ENCODE measurements around the gene DOCK4. TPM values are rescaled to one million over a fixed set of nuclear protein-coding genes. Genes with fewer than 3 reads are reported as not detected.
"Not testable (repeated sequence)": the region's sequence is repeated elsewhere in the genome, so short reads cannot be mapped to it uniquely, and the experiment has no call there.

The DOCK4 gene
- total and polyA plus RNA-seq, 2 donors from 2014 or later = 3.2 to 38.9 TPM

- no peaks in the 10 kb centered on the region for H3K36me3 ChIP-seq (ENCODE audit: control insufficient read depth in 2 of 3, insufficient read depth in 3 of 3, low read length in 3 of 3)
- no peaks in the 10 kb centered on the region for H3K9me3 ChIP-seq (ENCODE audit: control insufficient read depth in 2 of 3, insufficient read depth in 1 of 3, low read length in 3 of 3)
- FAIRE-seq (no peak), DNase-seq (peak in 3 of 5 donors; percentile 19 to 68 (median 54))
- H3K27ac ChIP-seq (ENCODE audit: low read depth in 2 of 2, low read length in 2 of 2) = peak overlapping the region; percentile 38 to 58
- H3K4me3 ChIP-seq (ENCODE audit: low read length in 3 of 3) = no peak overlapping the region
- TF ChIP-seq CTCF (IDR thresholded peaks at IDR 0.05; ENCODE audit: borderline replicate concordance, extremely low read depth, insufficient read depth) = no peak
- H3K9ac ChIP-seq (ENCODE audit: low read length in 3 of 3) = no peak overlapping the region
- H3K27me3 ChIP-seq (ENCODE audit: control insufficient read depth, insufficient read depth, low read length) = no peaks in the 10 kb centered on the region
- intact Hi-C loops (cut with DNase I) = no loop called here
- peaks cover 0 to 2% (median 0%) of the 10 kb centered on the region in 3 donors for H3K4me1 ChIP-seq (ENCODE audit: control insufficient read depth in 2 of 3, insufficient read depth in 2 of 3, low read depth in 1 of 3, low read length in 3 of 3)
Measured at GRCh38 chr7:112130729-112131410, 75.3 kb downstream of the DOCK4 start.

- intact Hi-C loops (cut with DNase I) = no loop called here
- no peaks in the 10 kb centered on the region for H3K9me3 ChIP-seq (ENCODE audit: control insufficient read depth in 2 of 3, insufficient read depth in 1 of 3, low read length in 3 of 3)
- H3K36me3 ChIP-seq (ENCODE audit: control insufficient read depth in 2 of 3, insufficient read depth in 3 of 3, low read length in 3 of 3) = no peaks in the 10 kb centered on the region
- H3K9ac ChIP-seq (ENCODE audit: low read length in 3 of 3) = no peak overlapping the region
- H3K27ac ChIP-seq (ENCODE audit: low read depth in 2 of 2, low read length in 2 of 2) = peak overlapping the region; percentile 33 to 35
- no peak for TF ChIP-seq CTCF (IDR thresholded peaks at IDR 0.05; ENCODE audit: borderline replicate concordance, extremely low read depth, insufficient read depth)
- no peaks in the 10 kb centered on the region for H3K27me3 ChIP-seq (ENCODE audit: control insufficient read depth, insufficient read depth, low read length)
- H3K4me3 ChIP-seq (ENCODE audit: low read length in 3 of 3) = no peak overlapping the region
- peaks cover 0 to 2% (median 0%) of the 10 kb centered on the region in 3 donors for H3K4me1 ChIP-seq (ENCODE audit: control insufficient read depth in 2 of 3, insufficient read depth in 2 of 3, low read depth in 1 of 3, low read length in 3 of 3)
- FAIRE-seq (no peak), DNase-seq (peak in 3 of 5 donors; percentile 18 to 53 (median 47))
Measured at GRCh38 chr7:112129655-112130323, 76.4 kb downstream of the DOCK4 start.

- intact Hi-C loops (cut with DNase I); DNase-seq; H3K4me1 ChIP-seq (ENCODE audit: control insufficient read depth in 2 of 3, insufficient read depth in 2 of 3, low read depth in 1 of 3, low read length in 3 of 3); H3K27me3 ChIP-seq (ENCODE audit: control insufficient read depth, insufficient read depth, low read length); H3K27ac ChIP-seq (ENCODE audit: low read depth in 2 of 2, low read length in 2 of 2); H3K9ac ChIP-seq (ENCODE audit: low read length in 3 of 3); H3K4me3 ChIP-seq (ENCODE audit: low read length in 3 of 3); H3K9me3 ChIP-seq (ENCODE audit: control insufficient read depth in 2 of 3, insufficient read depth in 1 of 3, low read length in 3 of 3); H3K36me3 ChIP-seq (ENCODE audit: control insufficient read depth in 2 of 3, insufficient read depth in 3 of 3, low read length in 3 of 3); FAIRE-seq: not testable (repeated sequence)
Measured at GRCh38 chr7:112128461-112129425, 77.5 kb downstream of the DOCK4 start.

GRCh38 chr7:112128041-112128440 is 78.2 kb downstream of the DOCK4 start:
- H3K9ac ChIP-seq (ENCODE audit: low read length in 3 of 3); H3K27me3 ChIP-seq (ENCODE audit: control insufficient read depth, insufficient read depth, low read length); DNase-seq; H3K27ac ChIP-seq (ENCODE audit: low read depth in 2 of 2, low read length in 2 of 2); H3K36me3 ChIP-seq (ENCODE audit: control insufficient read depth in 2 of 3, insufficient read depth in 3 of 3, low read length in 3 of 3); H3K9me3 ChIP-seq (ENCODE audit: control insufficient read depth in 2 of 3, insufficient read depth in 1 of 3, low read length in 3 of 3); intact Hi-C loops (cut with DNase I); H3K4me3 ChIP-seq (ENCODE audit: low read length in 3 of 3); FAIRE-seq; H3K4me1 ChIP-seq (ENCODE audit: control insufficient read depth in 2 of 3, insufficient read depth in 2 of 3, low read depth in 1 of 3, low read length in 3 of 3): not testable (repeated sequence)

Data from kidney (tissue), 14 donors.